Subcutaneous abdominal adipose tissue (tissue), 5 donors: ENCODE data around the gene SPINT2.

Experiments used
- H3K27ac ChIP-seq: one replicate; pipeline ENCODE4 v1.7.0; 2013; ENCODE audit warnings: low read depth, mild to moderate bottlenecking, inconsistent platforms, low read length, moderate library complexity
- H3K27me3 ChIP-seq, 5 donors: one replicate each; pipeline ENCODE4 v1.7.0; 2013; ENCODE audit warnings: low read length in 5 of 5, inconsistent platforms in 1 of 5; ENCODE audit not compliant: control insufficient read depth in 5 of 5, insufficient read depth in 4 of 5
- H3K36me3 ChIP-seq, 5 donors: one replicate each; pipeline ENCODE4 v1.7.0; 2013; ENCODE audit warnings: low read length in 5 of 5; ENCODE audit not compliant: control insufficient read depth in 5 of 5, insufficient read depth in 5 of 5
- H3K4me1 ChIP-seq, 5 donors: one replicate each; pipeline ENCODE4 v1.7.0; 2013; ENCODE audit warnings: low read length in 5 of 5, mild to moderate bottlenecking in 3 of 5, moderate library complexity in 1 of 5; ENCODE audit not compliant: control insufficient read depth in 5 of 5, insufficient read depth in 5 of 5
- H3K4me3 ChIP-seq, 5 donors: one replicate each; pipeline ENCODE4 v1.7.0; 2013; ENCODE audit warnings: low read length in 5 of 5, low read depth in 1 of 5
- H3K9ac ChIP-seq, 5 donors: one replicate each; pipeline ENCODE4 v1.7.0; 2013; ENCODE audit warnings: low read length in 5 of 5, mild to moderate bottlenecking in 4 of 5, moderate library complexity in 3 of 5
- H3K9me3 ChIP-seq, 5 donors: one replicate each; pipeline ENCODE4 v1.7.0; 2013; ENCODE audit warnings: low read length in 5 of 5; ENCODE audit not compliant: control insufficient read depth in 5 of 5
- donor health status: healthy.
- donor health status: healthy.
- donor health status: healthy.
- donor health status: healthy.
- donor health status: healthy.

Gene SPINT2

GRCh38 chr19:38290631-38291147, 26.3 kb downstream of the SPINT2 start:
- Histone ChIP-seq H3K9me3 (no peaks in the 10 kb centered on the region), H3K9ac (no peak overlapping the region), H3K27ac (no peak overlapping the region), H3K4me1 (peaks cover 0 to 18% (median 10%) of the 10 kb centered on the region in 5 donors), H3K27me3 (no peaks in the 10 kb centered on the region), H3K4me3 (no peak overlapping the region), H3K36me3 (peaks cover 0 to 6% (median 0%) of the 10 kb centered on the region in 5 donors)

- Histone ChIP-seq H3K27me3 (no peaks in the 10 kb centered on the region), H3K4me1 (peaks cover 0 to 16% (median 5%) of the 10 kb centered on the region in 5 donors), H3K9ac (no peak overlapping the region), H3K36me3 (peaks cover 0 to 6% (median 0%) of the 10 kb centered on the region in 5 donors), H3K4me3 (no peak overlapping the region), H3K9me3 (no peaks in the 10 kb centered on the region), H3K27ac (no peak overlapping the region)
Observed at GRCh38 chr19:38291855-38292254, 27.5 kb downstream of the SPINT2 start.

- no peaks in the 10 kb centered on the region for H3K9me3 ChIP-seq
- H3K4me3 ChIP-seq, result no peak overlapping the region
- H3K36me3 ChIP-seq, result peaks cover 0 to 6% (median 0%) of the 10 kb centered on the region in 5 donors
- H3K4me1 ChIP-seq, result peaks cover 0 to 16% (median 5%) of the 10 kb centered on the region in 5 donors
- H3K27ac ChIP-seq, result no peak overlapping the region
- no peak overlapping the region for H3K9ac ChIP-seq
- H3K27me3 ChIP-seq, result no peaks in the 10 kb centered on the region
Observed at GRCh38 chr19:38293281-38293680, 28.9 kb downstream of the SPINT2 start.

- Histone ChIP-seq H3K9ac (no peak overlapping the region), H3K36me3 (peaks cover 0 to 6% (median 0%) of the 10 kb centered on the region in 5 donors), H3K4me3 (no peak overlapping the region), H3K4me1 (peaks cover 3 to 22% (median 9%) of the 10 kb centered on the region in 5 donors), H3K27me3 (no peaks in the 10 kb centered on the region), H3K27ac (no peak overlapping the region), H3K9me3 (no peaks in the 10 kb centered on the region)
Observed at GRCh38 chr19:38294090-38294489, 29.7 kb downstream of the SPINT2 start.

- Histone ChIP-seq H3K27me3 (no peaks in the 10 kb centered on the region), H3K9ac (peak overlapping the region in 1 of 5 donors; percentile 51), H3K4me3 (peak overlapping the region in 1 of 5 donors; percentile 29), H3K36me3 (no peaks in the 10 kb centered on the region), H3K27ac (no peak overlapping the region), H3K9me3 (no peaks in the 10 kb centered on the region), H3K4me1 (peaks cover 4 to 19% (median 13%) of the 10 kb centered on the region in 5 donors)
Observed at GRCh38 chr19:38298821-38299680, 34.7 kb downstream of the SPINT2 start.

GRCh38 chr19:38303517-38304351, 39.4 kb downstream of the SPINT2 start, which contains the start of gene C19orf33:
C19orf33 (plus strand) TSS chr19:38304251; CDS start chr19:38304262, 11 bp downstream.
- Histone ChIP-seq H3K36me3 (peaks cover 0 to 31% (median 24%) of the 10 kb centered on the region in 5 donors), H3K4me3 (peak within 1 kb of the TSS in 2 of 5 donors; percentile 26 to 42)

GRCh38 chr19:38304352-38304865, 40.0 kb downstream of the SPINT2 start:
- Histone ChIP-seq H3K36me3 (peaks cover 0 to 38% (median 29%) of the 10 kb centered on the region in 5 donors), H3K27ac (no peak overlapping the region), H3K9ac (no peak overlapping the region), H3K4me1 (peaks cover 0 to 13% (median under 1%) of the 10 kb centered on the region in 5 donors), H3K9me3 (no peaks in the 10 kb centered on the region), H3K4me3 (peak overlapping the region in 2 of 5 donors; percentile 26 to 42), H3K27me3 (no peaks in the 10 kb centered on the region)

More at GRCh38 chr19:38303517-38304351, 39.4 kb downstream of the SPINT2 start, which contains the start of gene C19orf33:
- Histone ChIP-seq H3K9me3 (no peaks in the 10 kb centered on the region), H3K4me1 (peaks cover 4 to 18% (median 7%) of the 10 kb centered on the region in 5 donors), H3K27me3 (no peaks in the 10 kb centered on the region), H3K9ac (no peak within 1 kb of the TSS), H3K27ac (no peak within 1 kb of the TSS)

GRCh38 chr19:38304866-38305429, 40.6 kb downstream of the SPINT2 start:
- Histone ChIP-seq H3K9me3 (no peaks in the 10 kb centered on the region), H3K36me3 (peaks cover 0 to 41% (median 31%) of the 10 kb centered on the region in 5 donors), H3K9ac (no peak overlapping the region)

GRCh38 chr19:38306236-38306635, 41.9 kb downstream of the SPINT2 start:
- Histone ChIP-seq H3K36me3 (peaks cover 0 to 41% (median 31%) of the 10 kb centered on the region in 5 donors), H3K27ac (no peak overlapping the region), H3K9ac (no peak overlapping the region), H3K4me3 (no peak overlapping the region), H3K9me3 (no peaks in the 10 kb centered on the region), H3K27me3 (no peaks in the 10 kb centered on the region), H3K4me1 (peaks cover 0 to 13% (median 0%) of the 10 kb centered on the region in 5 donors)

More at GRCh38 chr19:38304866-38305429, 40.6 kb downstream of the SPINT2 start:
- Histone ChIP-seq H3K4me1 (peaks cover 0 to 13% (median 0%) of the 10 kb centered on the region in 5 donors), H3K4me3 (peak overlapping the region in 1 of 5 donors; percentile 34), H3K27me3 (no peaks in the 10 kb centered on the region), H3K27ac (no peak overlapping the region)
